ENCODE measurements around the gene PRPF6. TPM values are rescaled to one million over a fixed set of nuclear protein-coding genes. Genes with fewer than 3 reads are reported as not detected.

Gene PRPF6
- total and polyA plus RNA-seq, 2 of the 13 experiments (the other 11 are each of a cell fraction or from before 2014, with no cell fraction given) = 63.7 to 101 TPM

DNA sequence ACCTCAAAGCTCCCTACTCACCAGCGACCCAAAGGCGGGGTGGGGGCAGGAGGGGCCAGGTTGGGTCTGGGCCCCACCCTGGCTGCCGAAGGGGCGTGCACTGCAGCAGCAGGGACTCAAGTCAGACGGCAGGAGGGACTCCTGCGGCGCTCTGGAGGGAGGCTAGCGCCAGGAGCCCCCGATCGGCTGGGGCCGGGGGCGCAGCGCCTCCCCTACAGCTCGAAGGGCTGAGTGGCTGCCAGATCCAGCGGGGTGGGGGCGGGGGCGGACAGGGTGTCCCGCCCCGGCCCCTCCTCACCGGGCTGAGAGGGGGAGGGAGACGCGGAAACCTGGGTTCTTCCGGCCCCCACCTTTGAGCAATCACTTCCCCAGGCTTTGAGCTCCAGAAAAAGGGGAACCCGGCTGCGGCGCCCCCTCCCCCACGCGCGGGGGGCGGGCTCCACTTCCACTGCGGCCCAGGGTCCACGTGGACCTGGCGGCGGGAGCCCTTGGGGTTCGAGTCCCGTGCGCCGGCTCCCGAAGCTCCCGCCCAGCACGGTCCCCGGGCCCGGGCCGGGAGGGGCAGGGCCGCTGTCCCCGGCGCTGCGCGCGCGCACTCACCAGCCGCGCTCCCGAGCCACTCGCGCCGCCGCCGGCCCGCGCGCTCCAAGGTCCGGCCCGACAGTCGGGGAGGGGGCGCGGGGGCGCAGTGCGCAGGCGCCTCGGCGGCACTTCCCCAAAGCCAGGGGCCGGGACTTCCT is 98.5 kb downstream of the PRPF6 start, which contains the start of gene RGS19 (continued):
- TF ChIP-seq, protein P1, sequence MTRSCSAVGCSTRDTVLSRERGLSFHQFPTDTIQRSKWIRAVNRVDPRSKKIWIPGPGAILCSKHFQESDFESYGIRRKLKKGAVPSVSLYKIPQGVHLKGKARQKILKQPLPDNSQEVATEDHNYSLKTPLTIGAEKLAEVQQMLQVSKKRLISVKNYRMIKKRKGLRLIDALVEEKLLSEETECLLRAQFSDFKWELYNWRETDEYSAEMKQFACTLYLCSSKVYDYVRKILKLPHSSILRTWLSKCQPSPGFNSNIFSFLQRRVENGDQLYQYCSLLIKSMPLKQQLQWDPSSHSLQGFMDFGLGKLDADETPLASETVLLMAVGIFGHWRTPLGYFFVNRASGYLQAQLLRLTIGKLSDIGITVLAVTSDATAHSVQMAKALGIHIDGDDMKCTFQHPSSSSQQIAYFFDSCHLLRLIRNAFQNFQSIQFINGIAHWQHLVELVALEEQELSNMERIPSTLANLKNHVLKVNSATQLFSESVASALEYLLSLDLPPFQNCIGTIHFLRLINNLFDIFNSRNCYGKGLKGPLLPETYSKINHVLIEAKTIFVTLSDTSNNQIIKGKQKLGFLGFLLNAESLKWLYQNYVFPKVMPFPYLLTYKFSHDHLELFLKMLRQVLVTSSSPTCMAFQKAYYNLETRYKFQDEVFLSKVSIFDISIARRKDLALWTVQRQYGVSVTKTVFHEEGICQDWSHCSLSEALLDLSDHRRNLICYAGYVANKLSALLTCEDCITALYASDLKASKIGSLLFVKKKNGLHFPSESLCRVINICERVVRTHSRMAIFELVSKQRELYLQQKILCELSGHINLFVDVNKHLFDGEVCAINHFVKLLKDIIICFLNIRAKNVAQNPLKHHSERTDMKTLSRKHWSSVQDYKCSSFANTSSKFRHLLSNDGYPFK (CRISPR knock-in tag; IDR thresholded peaks at IDR 0.05; ENCODE audit: borderline replicate concordance) = 0 out of 2 replicates have a peak, but pooled peaks have one; percentile 47
- no peak for TF ChIP-seq ATRX (CRISPR knock-in tag; IDR thresholded peaks at IDR 0.05; ENCODE audit: borderline replicate concordance)
- no peak for TF ChIP-seq ZNF841 (CRISPR knock-in tag; IDR thresholded peaks at IDR 0.05; ENCODE audit: borderline replicate concordance)
- TF ChIP-seq ZFP62 (CRISPR knock-in tag; IDR thresholded peaks at IDR 0.05) = no peak
- TF ChIP-seq ZNF703 (CRISPR knock-in tag; IDR thresholded peaks at IDR 0.05; ENCODE audit: borderline replicate concordance) = no peak
- TF ChIP-seq SNRNP70 (IDR thresholded peaks at IDR 0.05; ENCODE audit: low read depth, low read length) = no peak
- TF ChIP-seq HOXA5 (CRISPR knock-in tag; IDR thresholded peaks at IDR 0.05) = peak; percentile 58; the same call in 1 of the 2 replicates
- TF ChIP-seq, protein P2, sequence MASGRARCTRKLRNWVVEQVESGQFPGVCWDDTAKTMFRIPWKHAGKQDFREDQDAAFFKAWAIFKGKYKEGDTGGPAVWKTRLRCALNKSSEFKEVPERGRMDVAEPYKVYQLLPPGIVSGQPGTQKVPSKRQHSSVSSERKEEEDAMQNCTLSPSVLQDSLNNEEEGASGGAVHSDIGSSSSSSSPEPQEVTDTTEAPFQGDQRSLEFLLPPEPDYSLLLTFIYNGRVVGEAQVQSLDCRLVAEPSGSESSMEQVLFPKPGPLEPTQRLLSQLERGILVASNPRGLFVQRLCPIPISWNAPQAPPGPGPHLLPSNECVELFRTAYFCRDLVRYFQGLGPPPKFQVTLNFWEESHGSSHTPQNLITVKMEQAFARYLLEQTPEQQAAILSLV (CRISPR knock-in tag; IDR thresholded peaks at IDR 0.05; ENCODE audit: borderline replicate concordance) = no peak
- TF ChIP-seq SP1 (IDR thresholded peaks at IDR 0.05) = no peak
- no peak for TF ChIP-seq SP1 (CRISPR knock-in tag; IDR thresholded peaks at IDR 0.05)
- peak; percentile 52; the same call in 1 of the 2 replicates for TF ChIP-seq YEATS4 (CRISPR knock-in tag; IDR thresholded peaks at IDR 0.05; ENCODE audit: borderline replicate concordance)
- TF ChIP-seq ZNF605 (CRISPR knock-in tag; IDR thresholded peaks at IDR 0.05) = 0 out of 2 replicates have a peak, but pooled peaks have one; percentile 59
- no peak for TF ChIP-seq ZNF747 (CRISPR knock-in tag; IDR thresholded peaks at IDR 0.05; ENCODE audit: borderline replicate concordance)
- TF ChIP-seq ARNTL (CRISPR knock-in tag; IDR thresholded peaks at IDR 0.05) = no peak
- peak; percentile 52 for TF ChIP-seq BRD4 (CRISPR knock-in tag; IDR thresholded peaks at IDR 0.05)
- no peak for TF ChIP-seq TEAD2 (CRISPR knock-in tag; IDR thresholded peaks at IDR 0.05)
- TF ChIP-seq GABPB1 (CRISPR knock-in tag; IDR thresholded peaks at IDR 0.05) = peak; percentile 64; the same call in 1 of the 2 replicates
- TF ChIP-seq RCOR2 (CRISPR knock-in tag; IDR thresholded peaks at IDR 0.05) = peak; percentile 88
- TF ChIP-seq RAD51 (IDR thresholded peaks at IDR 0.05; ENCODE audit: borderline replicate concordance) = no peak
- TF ChIP-seq ZNF773 (CRISPR knock-in tag; IDR thresholded peaks at IDR 0.05; ENCODE audit: borderline replicate concordance) = no peak
- TF ChIP-seq, protein P3, sequence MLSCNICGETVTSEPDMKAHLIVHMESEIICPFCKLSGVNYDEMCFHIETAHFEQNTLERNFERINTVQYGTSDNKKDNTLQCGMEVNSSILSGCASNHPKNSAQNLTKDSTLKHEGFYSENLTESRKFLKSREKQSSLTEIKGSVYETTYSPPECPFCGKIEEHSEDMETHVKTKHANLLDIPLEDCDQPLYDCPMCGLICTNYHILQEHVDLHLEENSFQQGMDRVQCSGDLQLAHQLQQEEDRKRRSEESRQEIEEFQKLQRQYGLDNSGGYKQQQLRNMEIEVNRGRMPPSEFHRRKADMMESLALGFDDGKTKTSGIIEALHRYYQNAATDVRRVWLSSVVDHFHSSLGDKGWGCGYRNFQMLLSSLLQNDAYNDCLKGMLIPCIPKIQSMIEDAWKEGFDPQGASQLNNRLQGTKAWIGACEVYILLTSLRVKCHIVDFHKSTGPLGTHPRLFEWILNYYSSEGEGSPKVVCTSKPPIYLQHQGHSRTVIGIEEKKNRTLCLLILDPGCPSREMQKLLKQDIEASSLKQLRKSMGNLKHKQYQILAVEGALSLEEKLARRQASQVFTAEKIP (CRISPR knock-in tag; IDR thresholded peaks at IDR 0.05; ENCODE audit: borderline replicate concordance) = no peak
- no peak for TF ChIP-seq ZNF143 (CRISPR knock-in tag; IDR thresholded peaks at IDR 0.05)
- TF ChIP-seq PHF21A (CRISPR knock-in tag; IDR thresholded peaks at IDR 0.05) = peak; percentile 44; the same call in 1 of the 2 replicates
- no peak for TF ChIP-seq PPARG (CRISPR knock-in tag; conservative IDR thresholded peaks at IDR 0.05)
- TF ChIP-seq CBX2 (IDR thresholded peaks at IDR 0.05; ENCODE audit: low read depth, low read length) = no peak
- no peak for TF ChIP-seq CBX2 (CRISPR knock-in tag; IDR thresholded peaks at IDR 0.05; ENCODE audit: low read depth)

Measured in HepG2 (cell line).